Activated T-helper 17 cell treated with anti-CD3 and anti-CD28 coated beads, Interleukin-2, amount 50 U/mL, for 72 hours (primary cell): ENCODE results near the gene VPS37C. TPM values are rescaled to one million over a fixed set of nuclear protein-coding genes. Genes with fewer than 3 reads are reported as not detected.
A peak's percentile ranks its signal among the peaks of the same experiment; 100 is the strongest.
"Not testable (repeated sequence)": the region's sequence is repeated elsewhere in the genome, so short reads cannot be mapped to it uniquely, and the experiment has no call there.

Experiments
- ATAC-seq: fragments of 150-1000 bp; cut with Tn5 transposase; replicated peaks from 2 replicates; pipeline ENCODE4 v1.10.0; 2021; ENCODE audit warnings: mild to moderate bottlenecking, moderate library complexity
- H3K27ac Mint-ChIP-seq: one replicate; pipeline ENCODE4 v1.8.0; 2022; ENCODE audit warnings: mixed read lengths
- H3K27me3 Mint-ChIP-seq: one replicate; pipeline ENCODE4 v1.8.0; 2022; ENCODE audit warnings: mixed read lengths
- H3K36me3 Mint-ChIP-seq: one replicate; pipeline ENCODE4 v1.8.0; 2022; ENCODE audit warnings: low read depth, mild to moderate bottlenecking, mixed read lengths
- H3K4me1 Mint-ChIP-seq: one replicate; pipeline ENCODE4 v1.8.0; 2022; ENCODE audit warnings: mixed read lengths
- H3K4me3 Mint-ChIP-seq: one replicate; pipeline ENCODE4 v1.8.0; 2022; ENCODE audit warnings: mild to moderate bottlenecking, mixed read lengths
- H3K9me3 Mint-ChIP-seq: one replicate; pipeline ENCODE4 v1.8.0; 2022; ENCODE audit warnings: mixed read lengths
- total RNA-seq, 2 donors: library from RNA; stranded (reverse); gene quantifications; one replicate each; pipeline ENCODE4 v1.2.3, GENCODE V29; 2022

Gene VPS37C
- total RNA-seq, 2 donors from 2014 or later = 9.7 to 14.5 TPM

GRCh38 chr11:61104963-61105362, 56.3 kb downstream of the VPS37C start:
- Mint-ChIP-seq H3K4me1 (peaks cover 39% of the 10 kb centered on the region), H3K27ac (no peak overlapping the region), H3K36me3 (no peaks in the 10 kb centered on the region), H3K9me3 (peaks cover 9% of the 10 kb centered on the region), H3K27me3 (no peaks in the 10 kb centered on the region), H3K4me3 (no peak overlapping the region)
- no peak for ATAC-seq

- H3K4me3 Mint-ChIP-seq = no peak overlapping the region
- peaks cover 9% of the 10 kb centered on the region for H3K9me3 Mint-ChIP-seq
- H3K4me1 Mint-ChIP-seq = peaks cover 30% of the 10 kb centered on the region
- no peak overlapping the region for H3K27ac Mint-ChIP-seq
- no peaks in the 10 kb centered on the region for H3K36me3 Mint-ChIP-seq
- H3K27me3 Mint-ChIP-seq = no peaks in the 10 kb centered on the region
- peak; percentile 25 for ATAC-seq
Observed at GRCh38 chr11:61103851-61104423, 57.3 kb downstream of the VPS37C start.

GRCh38 chr11:61102667-61103571, 58.3 kb downstream of the VPS37C start:
- no peaks in the 10 kb centered on the region for H3K27me3 Mint-ChIP-seq
- H3K27ac Mint-ChIP-seq = no peak overlapping the region
- H3K4me1 Mint-ChIP-seq = peaks cover 26% of the 10 kb centered on the region
- H3K4me3 Mint-ChIP-seq = no peak overlapping the region
- peaks cover 9% of the 10 kb centered on the region for H3K9me3 Mint-ChIP-seq
- H3K36me3 Mint-ChIP-seq = no peaks in the 10 kb centered on the region
- peak; percentile 52 for ATAC-seq

GRCh38 chr11:61098778-61099177, 62.4 kb downstream of the VPS37C start:
- Mint-ChIP-seq H3K27me3 (no peaks in the 10 kb centered on the region), H3K9me3 (peaks cover 12% of the 10 kb centered on the region), H3K4me1 (peaks cover 23% of the 10 kb centered on the region), H3K36me3 (no peaks in the 10 kb centered on the region), H3K27ac (no peak overlapping the region), H3K4me3 (no peak overlapping the region)
- ATAC-seq = no peak

GRCh38 chr11:61098261-61098660, 63.0 kb downstream of the VPS37C start:
- H3K27ac Mint-ChIP-seq, ATAC-seq, H3K27me3 Mint-ChIP-seq, H3K9me3 Mint-ChIP-seq, H3K36me3 Mint-ChIP-seq, H3K4me3 Mint-ChIP-seq: not testable (repeated sequence)
- H3K4me1 Mint-ChIP-seq = peaks cover 19% of the 10 kb centered on the region

GRCh38 chr11:61095021-61095420, 66.2 kb downstream of the VPS37C start:
- peaks cover 29% of the 10 kb centered on the region for H3K36me3 Mint-ChIP-seq
- H3K27ac Mint-ChIP-seq = peak overlapping the region; percentile 96
- H3K4me3 Mint-ChIP-seq = peak overlapping the region; percentile 94
- H3K9me3 Mint-ChIP-seq = peaks cover 5% of the 10 kb centered on the region
- no peak for ATAC-seq
- no peaks in the 10 kb centered on the region for H3K27me3 Mint-ChIP-seq
- peaks cover 28% of the 10 kb centered on the region for H3K4me1 Mint-ChIP-seq

- ATAC-seq = not testable (repeated sequence)
Observed at GRCh38 chr11:61094167-61094566, 67.1 kb downstream of the VPS37C start.

GRCh38 chr11:61092908-61093763, 68.1 kb downstream of the VPS37C start:
- no peak for ATAC-seq
- H3K9me3 Mint-ChIP-seq = peaks cover 5% of the 10 kb centered on the region
- H3K27ac Mint-ChIP-seq = peak overlapping the region; percentile 96
- peak overlapping the region; percentile 94 for H3K4me3 Mint-ChIP-seq
- peaks cover 43% of the 10 kb centered on the region for H3K36me3 Mint-ChIP-seq
- no peaks in the 10 kb centered on the region for H3K27me3 Mint-ChIP-seq
- H3K4me1 Mint-ChIP-seq = peaks cover 33% of the 10 kb centered on the region

More at GRCh38 chr11:61094167-61094566, 67.1 kb downstream of the VPS37C start:
- not testable (repeated sequence) for H3K27me3 Mint-ChIP-seq, H3K9me3 Mint-ChIP-seq
- H3K4me3 Mint-ChIP-seq = peak overlapping the region; percentile 94
- H3K36me3 Mint-ChIP-seq = peaks cover 36% of the 10 kb centered on the region
- peak overlapping the region; percentile 96 for H3K27ac Mint-ChIP-seq
- peaks cover 32% of the 10 kb centered on the region for H3K4me1 Mint-ChIP-seq

GRCh38 chr11:61092280-61092766, 68.9 kb downstream of the VPS37C start:
- peaks cover 41% of the 10 kb centered on the region for H3K4me1 Mint-ChIP-seq
- ATAC-seq = peak; percentile 63
- H3K27ac Mint-ChIP-seq = peak overlapping the region; percentile 96
- peak overlapping the region; percentile 94 for H3K4me3 Mint-ChIP-seq
- H3K27me3 Mint-ChIP-seq = no peaks in the 10 kb centered on the region
- H3K9me3 Mint-ChIP-seq = peaks cover 5% of the 10 kb centered on the region
- H3K36me3 Mint-ChIP-seq = peaks cover 51% of the 10 kb centered on the region

- Mint-ChIP-seq H3K36me3 (peaks cover 53% of the 10 kb centered on the region), H3K4me3 (peak overlapping the region; percentile 94), H3K27ac (peak overlapping the region; percentile 96), H3K4me1 (peaks cover 42% of the 10 kb centered on the region), H3K27me3 (no peaks in the 10 kb centered on the region), H3K9me3 (peaks cover 5% of the 10 kb centered on the region)
- peak; percentile 79 for ATAC-seq
Observed at GRCh38 chr11:61091373-61092279, 69.6 kb downstream of the VPS37C start.

GRCh38 chr11:61090982-61091372, 70.2 kb downstream of the VPS37C start:
- peak overlapping the region; percentile 94 for H3K4me3 Mint-ChIP-seq
- ATAC-seq = peak; percentile 8
- H3K9me3 Mint-ChIP-seq = peaks cover 5% of the 10 kb centered on the region
- H3K27me3 Mint-ChIP-seq = no peaks in the 10 kb centered on the region
- H3K4me1 Mint-ChIP-seq = peaks cover 42% of the 10 kb centered on the region
- H3K36me3 Mint-ChIP-seq = peaks cover 53% of the 10 kb centered on the region
- H3K27ac Mint-ChIP-seq = peak overlapping the region; percentile 96

GRCh38 chr11:61090521-61090920, 70.7 kb downstream of the VPS37C start:
- Mint-ChIP-seq H3K27ac (peak overlapping the region; percentile 96), H3K4me1 (peaks cover 39% of the 10 kb centered on the region), H3K4me3 (peak overlapping the region; percentile 94), H3K27me3 (no peaks in the 10 kb centered on the region), H3K9me3 (peaks cover 5% of the 10 kb centered on the region), H3K36me3 (peaks cover 53% of the 10 kb centered on the region)
- no peak for ATAC-seq

GRCh38 chr11:61089806-61090491, 71.3 kb downstream of the VPS37C start:
- peaks cover 5% of the 10 kb centered on the region for H3K9me3 Mint-ChIP-seq
- peak overlapping the region; percentile 96 for H3K27ac Mint-ChIP-seq
- peak overlapping the region; percentile 94 for H3K4me3 Mint-ChIP-seq
- H3K27me3 Mint-ChIP-seq = no peaks in the 10 kb centered on the region
- H3K36me3 Mint-ChIP-seq = peaks cover 53% of the 10 kb centered on the region
- peaks cover 34% of the 10 kb centered on the region for H3K4me1 Mint-ChIP-seq
- no peak for ATAC-seq
